ENCODE data around the gene SOWAHA. TPM values are rescaled to one million over a fixed set of nuclear protein-coding genes. Genes with fewer than 3 reads are reported as not detected.

The SOWAHA gene
- total and polyA plus RNA-seq, 2 donors (not counting 1 experiment from before 2014, with no cell fraction given): 0.03 to 0.17 TPM

DNA sequence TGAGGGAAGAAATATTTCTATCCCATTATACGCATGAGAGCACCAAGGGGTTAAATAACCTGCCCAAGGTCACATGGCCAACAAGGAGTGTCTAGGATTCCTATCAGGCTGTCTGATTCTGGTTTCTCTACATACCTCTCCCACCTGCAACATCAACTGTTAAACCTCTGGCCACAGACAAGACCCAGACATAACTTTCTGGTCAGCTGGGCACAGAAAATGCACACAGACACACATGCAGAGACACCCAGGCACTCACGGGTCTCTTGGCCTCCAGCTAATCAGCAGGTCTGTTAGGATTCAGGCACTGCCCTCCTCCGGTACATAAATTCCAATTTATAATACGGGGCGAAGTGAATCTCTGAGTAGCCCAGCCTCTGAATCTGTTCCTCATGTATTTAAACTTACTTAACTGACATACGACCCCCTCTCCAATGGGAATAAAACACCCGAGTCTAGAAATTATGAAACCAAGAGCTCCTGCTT lies 37.6 kb upstream of the SOWAHA start:
- DNase-seq (ENCODE audit: low read depth in 2 of 2): peak in 1 of 2 donors; percentile 44
- Histone ChIP-seq H3K79me2 (ENCODE audit: control insufficient read depth, insufficient read depth, low read length) (peaks cover 44% of the 10 kb centered on the region), H4K20me1 (ENCODE audit: control insufficient read depth, extremely low read depth, insufficient read depth, low read length) (no peaks in the 10 kb centered on the region), H3K9me3 (ENCODE audit: control insufficient read depth, insufficient read depth, low read depth, low read length) (no peaks in the 10 kb centered on the region), H3K27ac (ENCODE audit: insufficient read depth, low read length) (no peak overlapping the region), H3K9ac (ENCODE audit: insufficient read depth, low read length) (no peak overlapping the region), H3K4me3 (replicated peaks in 1 of 4; ENCODE audit: control extremely low read depth in 1 of 4, insufficient read depth in 1 of 4, low read depth in 3 of 4, low read length in 4 of 4) (peak overlapping the region; percentile 28 to 78 (median 70)), H2AFZ (ENCODE audit: low read length) (no peak overlapping the region), H3K4me2 (ENCODE audit: extremely low read depth, insufficient read depth, low read length) (peak overlapping the region; percentile 86), H3K4me1 (ENCODE audit: control insufficient read depth, extremely low read depth, insufficient read depth, low read length) (peaks cover 23% of the 10 kb centered on the region), H3K27me3 (ENCODE audit: control insufficient read depth, insufficient read depth, low read length) (no peaks in the 10 kb centered on the region), H3K36me3 (ENCODE audit: control insufficient read depth, insufficient read depth, low read length) (no peaks in the 10 kb centered on the region)
- TF ChIP-seq, protein P1, sequence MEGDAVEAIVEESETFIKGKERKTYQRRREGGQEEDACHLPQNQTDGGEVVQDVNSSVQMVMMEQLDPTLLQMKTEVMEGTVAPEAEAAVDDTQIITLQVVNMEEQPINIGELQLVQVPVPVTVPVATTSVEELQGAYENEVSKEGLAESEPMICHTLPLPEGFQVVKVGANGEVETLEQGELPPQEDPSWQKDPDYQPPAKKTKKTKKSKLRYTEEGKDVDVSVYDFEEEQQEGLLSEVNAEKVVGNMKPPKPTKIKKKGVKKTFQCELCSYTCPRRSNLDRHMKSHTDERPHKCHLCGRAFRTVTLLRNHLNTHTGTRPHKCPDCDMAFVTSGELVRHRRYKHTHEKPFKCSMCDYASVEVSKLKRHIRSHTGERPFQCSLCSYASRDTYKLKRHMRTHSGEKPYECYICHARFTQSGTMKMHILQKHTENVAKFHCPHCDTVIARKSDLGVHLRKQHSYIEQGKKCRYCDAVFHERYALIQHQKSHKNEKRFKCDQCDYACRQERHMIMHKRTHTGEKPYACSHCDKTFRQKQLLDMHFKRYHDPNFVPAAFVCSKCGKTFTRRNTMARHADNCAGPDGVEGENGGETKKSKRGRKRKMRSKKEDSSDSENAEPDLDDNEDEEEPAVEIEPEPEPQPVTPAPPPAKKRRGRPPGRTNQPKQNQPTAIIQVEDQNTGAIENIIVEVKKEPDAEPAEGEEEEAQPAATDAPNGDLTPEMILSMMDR (conservative IDR thresholded peaks at IDR 0.05 in 1 of 2, IDR thresholded peaks at IDR 0.05 in 1 of 2; ENCODE audit: low read depth in 1 of 2, low read length in 2 of 2): no peak
- no peak for TF ChIP-seq EZH2 (IDR thresholded peaks at IDR 0.05; ENCODE audit: low read length, missing control alignments)

- H3K27ac ChIP-seq (ENCODE audit: insufficient read depth, low read length): peak overlapping the region; percentile 29
- peak overlapping the region; percentile 24 for H2AFZ ChIP-seq (ENCODE audit: low read length)
- H4K20me1 ChIP-seq (ENCODE audit: control insufficient read depth, extremely low read depth, insufficient read depth, low read length): no peaks in the 10 kb centered on the region
- H3K36me3 ChIP-seq (ENCODE audit: control insufficient read depth, insufficient read depth, low read length): no peaks in the 10 kb centered on the region
- DNase-seq (ENCODE audit: low read depth in 2 of 2): peak; percentile 31 to 47
- peak overlapping the region; percentile 69 for H3K9ac ChIP-seq (ENCODE audit: insufficient read depth, low read length)
- no peaks in the 10 kb centered on the region for H3K27me3 ChIP-seq (ENCODE audit: control insufficient read depth, insufficient read depth, low read length)
- peak overlapping the region; percentile 86 for H3K4me2 ChIP-seq (ENCODE audit: extremely low read depth, insufficient read depth, low read length)
- no peak for TF ChIP-seq EZH2 (IDR thresholded peaks at IDR 0.05; ENCODE audit: low read length, missing control alignments)
- TF ChIP-seq, protein P1 (conservative IDR thresholded peaks at IDR 0.05 in 1 of 2, IDR thresholded peaks at IDR 0.05 in 1 of 2; ENCODE audit: low read depth in 1 of 2, low read length in 2 of 2): no peak
- peaks cover 37% of the 10 kb centered on the region for H3K79me2 ChIP-seq (ENCODE audit: control insufficient read depth, insufficient read depth, low read length)
- no peaks in the 10 kb centered on the region for H3K9me3 ChIP-seq (ENCODE audit: control insufficient read depth, insufficient read depth, low read depth, low read length)
- peak overlapping the region; percentile 69 to 78 (median 72) for H3K4me3 ChIP-seq (replicated peaks in 1 of 4; ENCODE audit: control extremely low read depth in 1 of 4, insufficient read depth in 1 of 4, low read depth in 3 of 4, low read length in 4 of 4)
- peaks cover 20% of the 10 kb centered on the region for H3K4me1 ChIP-seq (ENCODE audit: control insufficient read depth, extremely low read depth, insufficient read depth, low read length)
These were observed 36.8 kb upstream of the SOWAHA start for GRCh38 chr5:132776131-132776937.

- no peaks in the 10 kb centered on the region for H3K9me3 ChIP-seq (ENCODE audit: control insufficient read depth, insufficient read depth, low read depth, low read length)
- TF ChIP-seq, protein P1 (conservative IDR thresholded peaks at IDR 0.05 in 1 of 2, IDR thresholded peaks at IDR 0.05 in 1 of 2; ENCODE audit: low read depth in 1 of 2, low read length in 2 of 2): no peak
- TF ChIP-seq EZH2 (IDR thresholded peaks at IDR 0.05; ENCODE audit: low read length, missing control alignments): no peak
- peaks cover 34% of the 10 kb centered on the region for H3K79me2 ChIP-seq (ENCODE audit: control insufficient read depth, insufficient read depth, low read length)
- no peaks in the 10 kb centered on the region for H4K20me1 ChIP-seq (ENCODE audit: control insufficient read depth, extremely low read depth, insufficient read depth, low read length)
- H3K27ac ChIP-seq (ENCODE audit: insufficient read depth, low read length): peak overlapping the region; percentile 29
- H3K27me3 ChIP-seq (ENCODE audit: control insufficient read depth, insufficient read depth, low read length): no peaks in the 10 kb centered on the region
- H3K4me1 ChIP-seq (ENCODE audit: control insufficient read depth, extremely low read depth, insufficient read depth, low read length): peaks cover 18% of the 10 kb centered on the region
- H3K9ac ChIP-seq (ENCODE audit: insufficient read depth, low read length): peak overlapping the region; percentile 69
- peak overlapping the region; percentile 86 for H3K4me2 ChIP-seq (ENCODE audit: extremely low read depth, insufficient read depth, low read length)
- no peaks in the 10 kb centered on the region for H3K36me3 ChIP-seq (ENCODE audit: control insufficient read depth, insufficient read depth, low read length)
- no peak overlapping the region for H2AFZ ChIP-seq (ENCODE audit: low read length)
- peak overlapping the region in 3 of 4 experiments; percentile 69 to 78 (median 73) for H3K4me3 ChIP-seq (replicated peaks in 1 of 4; ENCODE audit: control extremely low read depth in 1 of 4, insufficient read depth in 1 of 4, low read depth in 3 of 4, low read length in 4 of 4)
- no peak for DNase-seq (ENCODE audit: low read depth in 2 of 2)
These were observed 36.2 kb upstream of the SOWAHA start for GRCh38 chr5:132776938-132777208.

Data from fibroblast of lung (primary cell).